GM18505 (cell line): ENCODE measurements around the gene TULP4.
"Not testable (repeated sequence)": the region's sequence is repeated elsewhere in the genome, so short reads cannot be mapped to it uniquely, and the experiment has no call there.

Source experiments
- ATAC-seq: cut with Tn5 transposase; IDR thresholded peaks from one replicate; pipeline ENCODE4 v1.9.1; 2021; ENCODE audit not compliant: unreplicated experiment
- POLR2A ChIP-seq: IDR thresholded peaks from 4 replicates; pipeline ENCODE4 v1.6.1; 2011; ENCODE audit warnings: borderline replicate concordance; ENCODE audit not compliant: insufficient read depth, insufficient read length; ENCODE audit errors: extremely low read depth

TULP4 gene

DNA sequence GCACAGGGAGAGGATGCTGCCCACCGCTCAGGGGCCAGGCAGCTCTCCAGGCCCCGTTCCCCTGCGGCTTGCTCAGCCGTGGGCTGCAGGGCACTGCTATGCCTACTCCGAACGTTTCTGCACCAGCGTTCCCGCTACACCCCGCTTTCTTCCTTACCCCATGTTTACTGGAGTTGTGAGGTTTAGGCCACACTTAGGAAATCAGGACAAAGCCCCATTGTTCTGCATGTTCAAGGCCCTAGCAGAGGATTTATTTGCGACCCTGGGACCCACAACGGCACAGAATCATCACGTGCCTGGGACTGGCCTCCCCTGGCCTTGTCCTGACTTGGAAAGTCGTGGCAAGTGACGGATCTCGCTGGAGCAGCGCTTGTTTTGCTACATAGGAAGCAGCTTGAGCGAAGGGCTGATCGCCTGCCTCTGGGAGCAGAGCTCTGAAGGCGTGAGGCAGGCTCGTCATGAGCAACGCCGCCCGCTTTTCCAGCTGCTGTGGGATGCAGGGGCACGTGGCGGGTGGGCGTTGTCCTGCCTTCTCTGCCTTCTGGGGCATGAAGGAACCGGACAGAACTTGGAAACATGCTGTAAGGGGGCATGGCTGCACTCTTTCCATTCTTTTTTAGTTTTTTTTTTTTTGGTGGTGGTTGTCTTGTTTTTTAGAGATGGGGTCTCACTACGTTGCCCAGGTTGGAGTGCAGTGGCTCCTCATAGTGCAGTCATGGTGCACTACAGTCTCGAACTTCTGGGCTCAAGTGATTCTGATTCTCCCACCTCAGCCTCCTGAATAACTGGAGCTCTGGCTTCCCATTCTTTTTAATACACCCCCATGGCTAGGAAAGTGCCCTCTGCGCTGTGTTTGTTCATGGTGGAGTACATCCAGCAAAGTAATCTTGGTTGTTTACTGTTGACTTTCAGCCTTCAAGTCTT, 233.0 kb downstream of the TULP4 start:
- TF ChIP-seq POLR2A = no peak
- no peak for ATAC-seq

GRCh38 chr6:158548418-158549161, 236.3 kb downstream of the TULP4 start:
- no peak for ATAC-seq
- TF ChIP-seq POLR2A = no peak

GRCh38 chr6:158552055-158552795, 240.0 kb downstream of the TULP4 start:
- TF ChIP-seq POLR2A = no peak
- no peak for ATAC-seq

DNA sequence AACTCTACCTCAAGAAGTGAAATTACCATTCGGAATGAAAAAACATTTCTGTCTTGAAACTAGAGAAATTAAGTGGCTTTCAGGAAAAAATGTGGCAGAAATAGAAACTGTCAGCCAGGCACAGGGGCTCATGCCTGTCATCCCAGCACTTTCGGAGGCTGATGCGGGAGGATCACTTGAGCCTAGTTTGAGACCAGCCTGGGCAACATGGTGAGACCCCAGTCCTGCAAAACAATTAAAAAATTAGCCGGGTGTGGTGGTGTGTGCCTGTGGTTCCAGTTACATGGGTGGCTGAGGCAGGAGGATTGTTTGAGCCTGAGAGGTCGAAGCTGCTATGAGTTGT, 240.5 kb downstream of the TULP4 start:
- ATAC-seq = no peak
- TF ChIP-seq POLR2A = no peak

DNA sequence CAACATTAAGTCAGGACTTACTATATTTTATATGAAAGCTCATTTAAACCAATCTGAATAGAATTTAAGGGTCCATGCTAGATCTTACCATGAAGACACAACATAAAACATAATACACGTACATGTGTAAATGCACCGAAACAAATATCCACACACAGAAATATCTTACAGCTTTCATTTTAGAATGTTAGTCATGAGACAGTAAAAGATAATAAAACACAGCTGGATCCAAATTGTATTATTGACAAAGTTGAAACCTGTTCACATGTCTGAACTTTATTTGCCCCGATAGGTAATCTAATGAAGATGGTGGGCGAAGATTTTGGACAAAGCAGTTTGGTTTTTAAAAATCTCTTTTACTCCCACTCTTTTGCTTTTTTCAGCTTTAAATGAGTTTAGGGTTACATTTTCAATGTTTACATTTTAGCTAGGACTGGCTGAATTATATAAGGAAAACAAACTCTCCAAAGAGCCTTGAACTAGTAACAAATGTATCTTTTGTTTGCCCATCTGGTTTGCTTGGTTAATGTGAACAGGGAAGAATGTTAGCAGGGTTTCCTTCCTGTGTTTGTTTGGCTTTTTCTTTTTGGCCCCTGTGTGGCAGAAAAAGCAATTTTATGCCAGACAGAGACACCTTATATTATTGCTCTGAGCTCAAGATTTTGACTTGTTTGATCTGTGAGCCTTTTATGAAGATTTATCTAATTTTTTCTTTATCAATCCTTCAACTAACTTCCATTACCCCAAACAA, 242.5 kb downstream of the TULP4 start:
- TF ChIP-seq POLR2A = no peak
- no peak for ATAC-seq

DNA sequence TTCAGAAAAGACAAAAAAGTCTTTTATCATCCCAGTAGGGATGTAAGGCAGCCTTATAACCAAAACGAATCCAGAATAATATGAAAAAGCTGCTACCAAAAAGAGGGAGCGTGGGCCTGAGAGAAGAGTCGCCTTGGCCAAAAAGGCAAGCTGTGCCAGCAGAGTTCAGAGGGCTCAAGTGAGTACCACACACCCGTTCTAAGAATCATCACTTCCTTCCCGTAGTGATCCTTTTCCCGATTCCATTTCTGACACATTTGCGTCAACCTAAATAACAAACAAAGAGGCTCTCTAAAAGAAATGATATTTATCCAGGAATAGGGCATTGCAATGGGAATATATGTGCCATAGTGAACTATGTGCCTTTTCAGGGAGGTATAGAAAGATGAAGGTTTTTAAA, 243.8 kb downstream of the TULP4 start:
- no peak for TF ChIP-seq POLR2A
- no peak for ATAC-seq

- ATAC-seq = not testable (repeated sequence)
Measured at GRCh38 chr6:158557110-158557509, 244.8 kb downstream of the TULP4 start.

GRCh38 chr6:158557927-158558326, 245.7 kb downstream of the TULP4 start:
- ATAC-seq = no peak
- TF ChIP-seq POLR2A = no peak

DNA sequence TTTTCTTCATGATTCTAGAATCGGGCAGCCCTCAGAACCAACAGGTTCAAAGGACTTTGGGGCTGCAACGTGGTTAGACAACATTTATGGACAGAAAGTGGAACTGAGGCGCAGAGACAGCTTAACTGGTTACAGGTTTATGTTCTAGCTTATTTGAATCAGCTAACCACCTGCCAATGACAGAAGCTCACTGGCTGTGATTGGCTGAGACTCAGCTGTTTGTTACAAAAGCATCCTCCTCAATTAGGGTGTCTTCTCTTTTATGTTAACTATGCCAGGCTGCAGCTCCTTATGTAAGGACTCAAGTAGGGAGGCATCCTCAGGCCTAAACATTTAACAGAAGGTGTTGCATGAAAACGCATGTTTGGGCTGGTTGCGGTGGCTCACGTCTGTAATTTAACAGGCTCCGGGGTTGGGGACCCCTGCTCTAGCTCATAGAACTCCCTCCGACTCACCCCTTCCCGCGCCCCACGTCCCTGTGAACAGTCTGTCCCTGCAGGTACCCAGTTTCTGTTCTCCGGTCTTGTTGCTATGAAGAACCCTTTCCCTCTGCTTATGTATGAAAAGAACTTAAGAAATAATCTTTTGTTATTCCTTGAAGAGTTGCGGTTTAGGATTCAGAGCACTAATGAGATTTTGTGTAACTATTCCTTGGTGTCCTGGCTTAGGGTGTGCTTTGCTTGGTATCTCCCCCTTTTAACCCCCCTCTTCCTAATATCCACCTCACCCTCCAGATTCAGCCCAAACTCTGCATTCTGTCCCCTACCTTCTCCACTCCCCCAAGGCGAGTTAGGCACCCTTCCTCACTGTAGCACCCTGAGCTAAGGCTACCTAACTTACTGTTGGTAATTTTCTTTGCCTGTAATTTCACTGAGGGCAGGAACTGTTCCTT, 246.4 kb downstream of the TULP4 start:
- no peak for ATAC-seq
- TF ChIP-seq POLR2A = no peak

DNA sequence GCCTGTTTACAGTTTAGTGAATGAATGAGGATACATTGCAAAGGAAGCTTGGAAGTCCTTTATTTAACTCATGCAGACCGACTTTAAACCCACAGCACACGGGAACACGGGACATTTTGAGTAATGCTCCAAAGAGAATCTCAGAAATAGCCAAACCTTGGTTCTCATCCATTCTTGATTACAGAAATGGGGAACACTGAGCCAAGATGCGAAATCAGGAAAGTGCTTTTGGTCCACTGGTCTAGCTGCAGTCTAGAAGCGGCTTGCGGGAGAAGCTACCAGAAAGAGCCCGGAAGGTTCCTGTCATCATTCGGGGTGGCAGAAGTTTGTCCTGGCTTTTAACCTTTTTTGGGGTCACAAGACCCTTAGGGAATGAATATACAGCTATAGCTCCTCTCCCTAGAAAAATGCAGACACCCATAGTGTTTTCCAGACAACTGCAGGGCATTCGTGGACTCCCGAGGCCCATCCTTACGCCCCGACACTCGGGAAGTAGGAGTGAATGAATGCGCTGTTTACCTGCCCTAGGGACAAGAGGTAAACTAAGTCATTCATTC, 247.2 kb downstream of the TULP4 start:
- ATAC-seq = no peak
- TF ChIP-seq POLR2A = no peak

GRCh38 chr6:158559895-158560835, 247.9 kb downstream of the TULP4 start, which contains the start of gene TMEM181:
Gene TMEM181, plus strand, starts transcription at chr6:158560091. Its CDS starts 134 bp downstream, at chr6:158560225.
- ATAC-seq = peak; percentile 86
- peak; percentile 97 for TF ChIP-seq POLR2A
